Gastroesophageal sphincter (tissue), 3 donors: ENCODE data around the gene WDR31.

ENCODE experiments used
- POLR2A ChIP-seq, 2 donors: fragments of 450-650 bp; IDR thresholded peaks; one replicate each; pipeline ENCODE4 v1.6.1; 2017; ENCODE audit warnings: antibody characterized with exemption in 2 of 2, mild to moderate bottlenecking in 2 of 2, moderate library complexity in 1 of 2
- POLR2AphosphoS5 ChIP-seq: sonication (generic); formaldehyde crosslinking; IDR thresholded peaks from one replicate; pipeline ENCODE4 v1.6.1; 2017; ENCODE audit warnings: antibody characterized with exemption
- TF ChIP-seq, protein P1 (sequence below), 4 experiments: fragments of 200-600 bp in 2 of 4; fragments of 450-650 bp in 2 of 4; sonication (generic) in 1 of 4; IDR thresholded peaks; one replicate each; pipeline ENCODE4 v1.5.1; 2017 to 2019; ENCODE audit warnings: antibody characterized with exemption in 4 of 4, mild to moderate bottlenecking in 2 of 4, moderate library complexity in 2 of 4

DNA sequence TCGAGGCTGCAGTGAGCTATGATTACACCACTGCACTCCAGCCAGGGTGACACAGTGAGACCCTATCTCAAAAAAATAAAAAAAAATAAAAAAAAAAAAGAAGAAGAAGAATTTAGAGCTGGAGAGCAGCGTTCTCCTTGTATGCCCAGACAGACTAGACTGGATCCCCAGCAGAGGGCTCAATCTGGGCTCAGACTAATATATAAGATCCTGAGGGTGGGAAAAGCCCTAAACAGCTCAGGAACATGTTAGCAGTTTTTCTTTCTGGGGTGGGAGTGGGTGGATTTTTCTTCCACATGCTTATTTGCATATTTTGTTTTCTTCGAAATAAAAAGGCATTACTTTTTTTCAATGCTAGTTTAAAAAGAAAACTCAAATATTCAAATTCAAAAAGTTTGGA is 8.4 kb upstream of the WDR31 start:
- TF ChIP-seq POLR2A (IDR thresholded peaks at IDR 0.05), result no peak
- TF ChIP-seq, protein P1, sequence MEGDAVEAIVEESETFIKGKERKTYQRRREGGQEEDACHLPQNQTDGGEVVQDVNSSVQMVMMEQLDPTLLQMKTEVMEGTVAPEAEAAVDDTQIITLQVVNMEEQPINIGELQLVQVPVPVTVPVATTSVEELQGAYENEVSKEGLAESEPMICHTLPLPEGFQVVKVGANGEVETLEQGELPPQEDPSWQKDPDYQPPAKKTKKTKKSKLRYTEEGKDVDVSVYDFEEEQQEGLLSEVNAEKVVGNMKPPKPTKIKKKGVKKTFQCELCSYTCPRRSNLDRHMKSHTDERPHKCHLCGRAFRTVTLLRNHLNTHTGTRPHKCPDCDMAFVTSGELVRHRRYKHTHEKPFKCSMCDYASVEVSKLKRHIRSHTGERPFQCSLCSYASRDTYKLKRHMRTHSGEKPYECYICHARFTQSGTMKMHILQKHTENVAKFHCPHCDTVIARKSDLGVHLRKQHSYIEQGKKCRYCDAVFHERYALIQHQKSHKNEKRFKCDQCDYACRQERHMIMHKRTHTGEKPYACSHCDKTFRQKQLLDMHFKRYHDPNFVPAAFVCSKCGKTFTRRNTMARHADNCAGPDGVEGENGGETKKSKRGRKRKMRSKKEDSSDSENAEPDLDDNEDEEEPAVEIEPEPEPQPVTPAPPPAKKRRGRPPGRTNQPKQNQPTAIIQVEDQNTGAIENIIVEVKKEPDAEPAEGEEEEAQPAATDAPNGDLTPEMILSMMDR (IDR thresholded peaks at IDR 0.05), result no peak
- no peak for TF ChIP-seq POLR2AphosphoS5
